ENCODE measurements around the gene NCAPD3.
A peak's percentile ranks its signal among the peaks of the same experiment; 100 is the strongest.
"Not testable (repeated sequence)": the region's sequence is repeated elsewhere in the genome, so short reads cannot be mapped to it uniquely, and the experiment has no call there.

NCAPD3 gene

GRCh38 chr11:134223836-134224709 is at the start of gene NCAPD3, which contains the start of gene VPS26B:
Gene NCAPD3 (minus strand): TSS chr11:134223967. CDS start chr11:134223926, 41 bp downstream.
Gene VPS26B (plus strand): TSS chr11:134224671. CDS start chr11:134225123, 452 bp downstream.
- peak; percentile 79 for DNase-seq (ENCODE audit: low read depth)

DNA sequence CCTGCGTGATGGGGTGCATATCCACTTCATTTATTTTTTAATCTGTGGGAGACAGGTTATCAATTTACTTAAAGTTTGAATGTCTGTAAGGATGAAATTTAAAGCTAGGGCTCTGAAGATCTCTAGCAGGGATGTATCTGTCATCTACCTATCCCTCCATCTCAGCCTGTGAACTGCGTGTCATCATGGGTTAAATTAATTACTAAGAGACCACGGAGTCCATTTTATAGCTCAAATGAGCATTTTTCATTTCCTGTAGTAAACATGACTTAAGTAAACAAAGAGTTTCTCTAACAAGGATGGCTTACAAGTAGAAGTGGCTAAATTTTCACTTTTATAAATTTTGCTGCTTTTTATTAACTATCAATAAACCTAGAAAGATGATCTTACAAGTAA is 49.5 kb upstream of the NCAPD3 start:
- DNase-seq (ENCODE audit: low read depth) = no peak

GRCh38 chr11:134272381-134273316 is 48.9 kb upstream of the NCAPD3 start:
- no peak for DNase-seq (ENCODE audit: low read depth)

- no peak for DNase-seq (ENCODE audit: low read depth)
Observed at GRCh38 chr11:134271978-134272377, 48.2 kb upstream of the NCAPD3 start.

GRCh38 chr11:134270250-134270714 is 46.5 kb upstream of the NCAPD3 start:
- no peak for DNase-seq (ENCODE audit: low read depth)

GRCh38 chr11:134267966-134268365 is 44.2 kb upstream of the NCAPD3 start:
- DNase-seq (ENCODE audit: low read depth) = no peak

GRCh38 chr11:134267461-134267860 is 43.7 kb upstream of the NCAPD3 start:
- DNase-seq (ENCODE audit: low read depth) = no peak

DNA sequence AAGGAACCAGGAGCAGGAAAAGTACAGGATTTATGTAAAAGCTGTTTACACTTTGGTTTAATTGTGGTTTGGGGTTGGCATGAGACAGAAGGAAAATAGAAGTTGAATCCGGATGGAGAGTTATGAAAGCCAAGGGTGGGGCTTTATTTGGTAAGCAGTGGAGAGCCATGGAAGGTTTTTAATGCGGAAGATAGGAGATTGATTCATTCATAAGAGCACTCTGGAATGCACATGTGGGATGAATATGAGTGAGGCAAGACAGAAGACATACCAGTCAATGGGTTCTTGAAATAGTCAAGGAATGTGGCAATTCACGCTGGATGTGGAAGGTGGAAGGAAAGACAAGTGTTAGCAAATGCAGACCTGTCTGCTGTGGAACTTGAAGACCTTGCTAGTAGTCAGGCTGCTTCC is 43.1 kb upstream of the NCAPD3 start:
- peak; percentile 51 for DNase-seq (ENCODE audit: low read depth)

DNA sequence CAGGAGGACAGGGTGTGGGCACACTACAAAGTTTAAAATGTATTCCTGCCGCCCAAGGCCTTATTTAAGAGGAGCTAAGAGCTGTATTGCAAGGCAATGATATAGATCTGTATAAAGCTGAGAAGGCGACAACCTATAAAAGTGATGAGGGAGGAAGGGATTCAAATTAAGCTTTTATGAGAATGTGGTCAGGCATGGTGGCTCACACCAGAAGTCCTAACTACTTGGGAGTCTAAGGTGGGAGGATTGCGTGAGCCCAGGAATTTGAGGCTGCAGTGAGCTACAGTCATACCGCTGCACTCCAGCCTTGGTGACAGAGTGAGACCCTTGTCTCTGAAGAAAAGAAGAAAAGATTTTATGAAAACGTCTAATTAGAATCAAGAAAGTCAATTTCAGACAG is 42.7 kb upstream of the NCAPD3 start:
- DNase-seq (ENCODE audit: low read depth) = no peak

DNA sequence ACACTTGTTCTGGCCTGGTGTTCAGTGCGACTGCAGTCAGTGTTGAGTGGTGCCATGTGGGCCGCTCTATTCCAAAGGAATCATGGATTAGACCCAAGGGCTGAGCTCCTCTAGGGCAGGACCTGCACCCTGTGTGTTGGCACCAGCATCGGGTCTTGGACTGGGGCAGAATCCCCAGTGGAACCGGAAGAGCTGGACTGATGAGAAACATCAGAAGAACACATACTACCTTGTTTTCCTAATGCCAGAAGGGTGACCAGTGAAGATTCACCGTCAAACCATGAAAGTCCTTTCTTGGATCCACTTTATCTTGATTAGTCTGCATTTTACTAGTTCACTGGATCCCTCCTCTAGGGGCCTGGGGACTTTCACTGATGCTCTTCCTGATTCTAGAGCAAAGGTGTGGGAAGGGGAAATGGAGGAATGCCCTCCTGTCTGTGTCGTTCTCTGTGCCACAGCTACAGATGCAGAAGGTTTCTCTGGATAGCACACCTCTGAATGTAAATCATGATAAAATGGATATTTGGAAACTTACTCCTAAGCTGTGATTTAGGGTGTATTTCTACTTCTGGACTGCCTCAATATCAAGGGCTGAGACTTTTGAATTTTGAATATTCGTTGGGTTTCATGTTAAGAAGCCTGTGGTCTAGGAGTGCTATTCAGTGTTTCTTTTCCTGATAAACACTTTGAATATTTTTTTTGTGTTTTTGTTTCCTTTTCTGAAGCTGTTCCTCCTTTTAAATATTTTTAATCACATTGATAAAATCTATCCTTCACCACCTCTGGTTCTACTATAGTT is 41.4 kb upstream of the NCAPD3 start:
- DNase-seq (ENCODE audit: low read depth) = no peak

DNA sequence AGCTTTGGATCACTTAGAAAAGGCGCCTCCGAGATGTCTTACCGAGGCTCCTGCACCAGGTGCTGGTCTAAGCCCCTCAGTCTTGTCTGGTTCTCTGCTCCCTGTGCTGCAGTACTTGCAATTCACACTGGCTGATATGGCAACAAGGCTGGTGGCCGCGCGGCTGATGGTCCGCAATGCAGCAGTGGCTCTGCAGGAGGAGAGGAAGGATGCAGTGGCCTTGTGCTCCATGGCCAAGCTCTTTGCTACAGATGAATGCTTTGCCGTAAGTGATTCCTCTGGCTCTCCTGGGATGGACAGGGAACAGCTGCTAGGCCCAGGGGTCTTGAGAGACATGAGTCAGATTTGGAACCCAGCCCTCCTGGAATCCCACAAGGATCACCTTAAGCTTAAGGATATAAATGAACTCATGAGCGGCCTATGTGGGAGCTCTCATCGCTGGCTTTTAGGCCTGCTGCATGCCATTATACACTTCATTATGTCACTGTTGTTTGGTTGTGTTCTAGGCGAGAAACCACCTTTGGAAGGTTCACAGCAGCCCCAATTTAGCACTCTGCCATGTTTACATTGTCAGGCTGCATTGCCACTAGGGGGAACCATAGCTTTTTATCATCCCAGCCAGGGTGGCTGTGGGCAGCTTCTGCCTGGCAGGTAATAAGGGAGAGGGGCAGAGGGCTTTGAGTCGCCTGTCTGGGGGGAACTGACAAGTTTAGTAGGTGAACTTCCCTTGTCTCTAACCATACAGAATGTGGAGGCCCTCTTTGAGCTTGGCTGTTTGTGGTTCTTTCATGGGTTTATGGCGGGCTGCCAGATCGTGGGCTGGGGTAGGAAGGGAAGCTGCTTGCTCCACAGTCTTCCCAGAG is 38.1 kb upstream of the NCAPD3 start:
- no peak for DNase-seq (ENCODE audit: low read depth)

- no peak for DNase-seq (ENCODE audit: low read depth)
Observed at GRCh38 chr11:134260983-134261382, 37.2 kb upstream of the NCAPD3 start.

GRCh38 chr11:134260503-134260902 is 36.7 kb upstream of the NCAPD3 start:
- DNase-seq (ENCODE audit: low read depth) = no peak

DNA sequence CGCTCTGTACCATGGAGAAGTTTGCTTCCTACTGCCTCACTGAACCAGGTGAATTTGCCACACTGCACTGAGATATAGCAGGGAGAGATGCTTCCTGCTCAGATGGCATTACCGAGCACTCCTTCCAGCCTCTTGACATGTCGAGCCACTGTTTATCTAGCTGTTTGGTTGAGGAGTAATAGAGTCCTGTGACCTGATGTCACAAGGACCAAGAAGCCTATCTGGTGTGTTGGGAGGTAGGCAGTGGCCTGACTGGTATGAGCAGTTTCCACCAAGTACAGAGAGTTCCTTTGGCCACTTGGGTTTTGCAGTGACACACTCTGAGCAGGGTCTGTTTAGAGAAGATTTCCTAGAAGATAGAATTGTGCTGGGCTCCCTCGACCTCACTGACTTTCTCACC is 34.8 kb upstream of the NCAPD3 start:
- DNase-seq (ENCODE audit: low read depth) = no peak

- no peak for DNase-seq (ENCODE audit: low read depth)
Observed at GRCh38 chr11:134257101-134257500, 33.3 kb upstream of the NCAPD3 start.

GRCh38 chr11:134255184-134255561 is 31.4 kb upstream of the NCAPD3 start:
- not testable (repeated sequence) for DNase-seq (ENCODE audit: low read depth)

DNA sequence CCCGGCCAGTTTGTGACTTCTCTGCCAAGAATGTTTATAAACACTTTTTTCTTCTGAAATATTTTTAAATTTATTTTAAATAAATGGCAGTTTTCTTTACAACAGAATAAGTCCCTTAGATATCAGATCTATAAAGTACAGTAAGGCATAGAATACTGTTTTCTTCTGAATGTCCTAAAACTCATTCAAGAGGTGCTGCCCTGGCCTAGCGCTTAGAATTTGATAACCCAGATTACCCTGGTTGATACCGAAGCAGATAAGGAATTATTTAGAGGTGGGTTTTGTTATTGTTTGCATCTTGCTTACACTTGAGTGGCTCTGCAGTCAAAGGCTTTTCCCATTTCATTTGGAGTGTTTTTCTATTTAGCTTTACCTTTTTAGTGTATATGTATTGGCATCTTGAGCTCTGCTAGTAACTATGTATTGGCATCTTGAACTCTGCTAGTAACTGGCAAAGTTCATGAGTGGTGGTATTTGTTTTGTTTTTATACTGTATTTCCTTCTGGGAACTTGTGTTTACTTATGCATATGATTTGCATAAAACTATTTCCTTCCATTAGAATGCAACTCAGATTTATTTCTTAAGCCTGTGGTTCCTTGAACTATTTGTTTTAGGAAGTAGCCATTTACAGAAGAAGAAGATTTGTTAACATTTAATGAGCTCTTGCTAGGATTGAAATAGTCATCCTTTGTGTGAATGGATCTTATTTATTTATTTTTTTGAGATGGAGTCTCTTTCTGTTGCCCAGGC is 30.8 kb upstream of the NCAPD3 start:
- DNase-seq (ENCODE audit: low read depth) = no peak

DNA sequence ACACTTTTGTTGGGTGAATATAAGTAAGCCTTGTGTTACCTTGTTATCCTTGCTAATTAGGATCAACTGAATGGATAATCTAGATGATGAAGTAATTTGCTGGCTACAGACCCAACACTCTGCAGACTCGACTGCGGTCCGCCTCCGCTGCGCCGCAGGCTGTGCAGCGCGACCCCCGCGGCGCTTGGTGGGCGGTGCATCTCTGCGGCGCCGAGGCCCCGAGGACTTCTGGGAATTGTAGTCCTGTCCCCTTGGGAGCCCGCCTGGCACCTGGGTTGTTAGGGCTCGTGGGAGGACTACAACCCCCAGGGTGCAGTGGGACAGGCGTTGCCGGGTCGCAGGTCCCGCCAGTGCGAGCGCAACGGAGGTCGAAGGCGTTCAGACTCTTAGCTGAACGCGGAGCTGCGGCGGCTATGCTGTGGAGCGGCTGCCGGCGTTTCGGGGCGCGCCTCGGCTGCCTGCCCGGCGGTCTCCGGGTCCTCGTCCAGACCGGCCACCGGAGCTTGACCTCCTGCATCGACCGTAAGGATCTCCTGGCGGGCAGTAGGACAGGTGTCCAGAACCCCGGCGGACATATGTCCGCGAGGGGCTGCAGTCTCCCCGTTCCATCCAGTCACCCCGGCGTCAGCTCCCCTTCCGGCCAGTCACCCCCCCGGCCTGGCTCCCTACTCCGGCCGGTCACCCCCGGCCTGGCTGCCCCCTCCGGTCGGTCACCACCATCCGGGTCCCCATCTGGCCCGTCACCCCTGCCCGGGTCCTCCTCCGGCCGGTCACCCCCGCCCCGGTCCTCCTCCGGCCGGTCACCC is 29.6 kb upstream of the NCAPD3 start, which contains the start of the genes ACAD8 and THYN1:
Gene ACAD8 (plus strand): TSS at position 381 of the 806 bp plus-strand sequence. CDS start 33 bp downstream, at position 414.
Gene THYN1 (minus strand): TSS at position 165 of the 806 bp plus-strand sequence. CDS start 470 bp downstream, outside the sequence.
- DNase-seq (ENCODE audit: low read depth) = peak; percentile 88
